ENCODE results near the gene KCNK5. TPM values are rescaled to one million over a fixed set of nuclear protein-coding genes. Genes with fewer than 3 reads are reported as not detected.

Gene KCNK5
- total RNA-seq, 1 donor from 2014 or later: 10.9 TPM

- intact Hi-C loops (cut with micrococcal nuclease): no loop called here
Measured at GRCh38 chr6:39178235-39178634, 51.0 kb downstream of the KCNK5 start.

- intact Hi-C loops (cut with micrococcal nuclease): no loop called here
Measured at GRCh38 chr6:39177130-39177529, 52.1 kb downstream of the KCNK5 start.

- intact Hi-C loops (cut with micrococcal nuclease): no loop called here
Measured at GRCh38 chr6:39173270-39173669, 56.0 kb downstream of the KCNK5 start.

GRCh38 chr6:39172377-39172757 is 56.9 kb downstream of the KCNK5 start:
- intact Hi-C loops (cut with micrococcal nuclease): no loop called here

GRCh38 chr6:39171489-39172376 is 57.5 kb downstream of the KCNK5 start:
- intact Hi-C loops (cut with micrococcal nuclease): no loop called here

GRCh38 chr6:39170860-39171259 is 58.4 kb downstream of the KCNK5 start:
- intact Hi-C loops (cut with micrococcal nuclease): no loop called here

GRCh38 chr6:39170389-39170788 is 58.9 kb downstream of the KCNK5 start:
- intact Hi-C loops (cut with micrococcal nuclease): no loop called here

- intact Hi-C loops (cut with micrococcal nuclease): loop anchor here (5.0 kb wide), 1 partner anchor 297 kb away; no protein-coding TSS in a partner anchor
Measured at GRCh38 chr6:39169448-39170344, 59.6 kb downstream of the KCNK5 start.

GRCh38 chr6:39167866-39168625 is 61.2 kb downstream of the KCNK5 start:
- intact Hi-C loops (cut with micrococcal nuclease): loop anchor here (5.0 kb wide), 1 partner anchor 296 kb away; no protein-coding TSS in a partner anchor

- intact Hi-C loops (cut with micrococcal nuclease): loop anchor here (5.0 kb wide), 1 partner anchor 295 kb away; no protein-coding TSS in a partner anchor
Measured at GRCh38 chr6:39167321-39167720, 62.0 kb downstream of the KCNK5 start.

- intact Hi-C loops (cut with micrococcal nuclease): loop anchor here (1.0 to 5.0 kb wide), 3 partner anchors 136 to 295 kb away; no protein-coding TSS in a partner anchor
Measured at GRCh38 chr6:39166912-39167290, 62.4 kb downstream of the KCNK5 start.

- intact Hi-C loops (cut with micrococcal nuclease): loop anchor here (1.0 to 5.0 kb wide), 3 partner anchors 137 to 294 kb away; no protein-coding TSS in a partner anchor
Measured at GRCh38 chr6:39166189-39166911, 62.9 kb downstream of the KCNK5 start.

- intact Hi-C loops (cut with micrococcal nuclease): no loop called here
Measured at GRCh38 chr6:39157511-39157910, 71.8 kb downstream of the KCNK5 start.

- intact Hi-C loops (cut with micrococcal nuclease): no loop called here
Measured at GRCh38 chr6:39156801-39157200, 72.5 kb downstream of the KCNK5 start.

- intact Hi-C loops (cut with micrococcal nuclease): no loop called here
Measured at GRCh38 chr6:39154705-39155104, 74.6 kb downstream of the KCNK5 start.

- intact Hi-C loops (cut with micrococcal nuclease): no loop called here
Measured at GRCh38 chr6:39153766-39154397, 75.4 kb downstream of the KCNK5 start.

GRCh38 chr6:39152262-39152661 is 77.0 kb downstream of the KCNK5 start:
- intact Hi-C loops (cut with micrococcal nuclease): no loop called here

GRCh38 chr6:39151211-39151610 is 78.1 kb downstream of the KCNK5 start:
- intact Hi-C loops (cut with micrococcal nuclease): no loop called here

GRCh38 chr6:39144481-39145173 is 84.6 kb downstream of the KCNK5 start:
- intact Hi-C loops (cut with micrococcal nuclease): no loop called here
